GM23338 (cell line): ENCODE results near the gene CCDC150. TPM values are rescaled to one million over a fixed set of nuclear protein-coding genes. Genes with fewer than 3 reads are reported as not detected.

ENCODE experiments used
- ATAC-seq: fragments of 200-7000 bp; cut with Tn5 transposase; 3 replicates; pipeline ENCODE4 v1.9.1; 2020
- DNase-seq: peaks from one replicate; pipeline ENCODE4 v3.0.0-alpha.2; 2015; ENCODE audit warnings: low spot score
- H2AFZ ChIP-seq: fragments of 200-600 bp; sonication (generic); 2 replicates; pipeline ENCODE4 v1.8.0; 2016; ENCODE audit warnings: antibody characterized with exemption, mild to moderate bottlenecking, moderate library complexity
- H3F3A ChIP-seq: fragments of 200-600 bp; sonication (generic); replicated peaks from 2 replicates; pipeline ENCODE4 v1.8.0; 2017; ENCODE audit warnings: antibody characterized with exemption, mixed run types, low read depth
- H3K27ac ChIP-seq: fragments of 200-600 bp; sonication (generic); 2 replicates; pipeline ENCODE4 v1.6.1; 2016; ENCODE audit warnings: low read depth
- H3K27me3 ChIP-seq: fragments of 200-600 bp; sonication (generic); 2 replicates; pipeline ENCODE4 v1.8.0; 2016; ENCODE audit warnings: mild to moderate bottlenecking, mixed run types, moderate library complexity; ENCODE audit not compliant: insufficient read depth
- H3K36me3 ChIP-seq: fragments of 200-600 bp; sonication (generic); 2 replicates; pipeline ENCODE4 v1.8.0; 2016; ENCODE audit warnings: mild to moderate bottlenecking; ENCODE audit not compliant: insufficient read depth
- H3K4me1 ChIP-seq: fragments of 200-600 bp; sonication (generic); 2 replicates; pipeline ENCODE4 v1.8.0; 2016; ENCODE audit warnings: mild to moderate bottlenecking, moderate library complexity; ENCODE audit not compliant: insufficient read depth
- H3K4me2 ChIP-seq: fragments of 200-600 bp; sonication (generic); 2 replicates; pipeline ENCODE4 v1.7.1; 2017; ENCODE audit warnings: mixed run types
- H3K4me3 ChIP-seq: fragments of 200-600 bp; sonication (generic); 2 replicates; pipeline ENCODE4 v1.6.1; 2016; ENCODE audit warnings: mixed run types
- H3K79me2 ChIP-seq: fragments of 200-600 bp; sonication (generic); replicated peaks from 2 replicates; pipeline ENCODE4 v1.8.0; 2017; ENCODE audit warnings: mild to moderate bottlenecking; ENCODE audit not compliant: insufficient read depth
- H3K9me2 ChIP-seq: fragments of 200-600 bp; sonication (generic); 2 replicates; pipeline ENCODE4 v1.8.0; 2017; ENCODE audit not compliant: insufficient read depth
- H4K20me1 ChIP-seq: fragments of 200-600 bp; sonication (generic); replicated peaks from 2 replicates; pipeline ENCODE4 v1.8.0; 2017; ENCODE audit warnings: mild to moderate bottlenecking; ENCODE audit not compliant: insufficient read depth
- H3K27ac Mint-ChIP-seq: 2 replicates; pipeline ENCODE4 v1.8.0; 2020; ENCODE audit warnings: inconsistent platforms, mild to moderate bottlenecking, moderate library complexity, mixed read lengths
- H3K27me3 Mint-ChIP-seq: 3 replicates; pipeline ENCODE4 v1.8.0; 2022; ENCODE audit warnings: low read depth, mild to moderate bottlenecking, moderate library complexity, mixed read lengths, inconsistent platforms; ENCODE audit not compliant: insufficient read depth, poor library complexity
- H3K36me3 Mint-ChIP-seq: 3 replicates; pipeline ENCODE4 v1.8.0; 2021; ENCODE audit warnings: low read depth, mild to moderate bottlenecking, inconsistent platforms, moderate library complexity, mixed read lengths
- H3K4me1 Mint-ChIP-seq: 3 replicates; pipeline ENCODE4 v1.8.0; 2020; ENCODE audit warnings: mild to moderate bottlenecking, inconsistent platforms, mixed read lengths
- H3K4me3 Mint-ChIP-seq: 3 replicates; pipeline ENCODE4 v1.8.0; 2021; ENCODE audit warnings: moderate library complexity, mild to moderate bottlenecking, inconsistent platforms, mixed read lengths
- H3K9me3 Mint-ChIP-seq: 3 replicates; pipeline ENCODE4 v1.8.0; 2020; ENCODE audit warnings: moderate library complexity, mild to moderate bottlenecking, inconsistent platforms, mixed read lengths
- CREB1 ChIP-seq: fragments of 250-450 bp; sonication (Bioruptor Pico); IDR thresholded peaks from 2 replicates; pipeline ENCODE4 v1.5.0; 2020; ENCODE audit warnings: low read depth, mild to moderate bottlenecking, moderate library complexity
- EZH2 ChIP-seq: fragments of 200-600 bp; sonication (generic); IDR thresholded peaks from one replicate; pipeline ENCODE4 v1.8.0; 2017; ENCODE audit warnings: antibody characterized with exemption, mild to moderate bottlenecking, low read depth; ENCODE audit not compliant: unreplicated experiment
- EZH2phosphoT487 ChIP-seq: fragments of 200-600 bp; sonication (generic); IDR thresholded peaks from one replicate; pipeline ENCODE4 v1.8.1; 2018; ENCODE audit warnings: antibody characterized with exemption; ENCODE audit not compliant: unreplicated experiment
- NANOG ChIP-seq: IDR thresholded peaks from 2 replicates; pipeline ENCODE4 v1.6.1; 2016; ENCODE audit warnings: antibody characterized with exemption, borderline replicate concordance
- POLR2AphosphoS5 ChIP-seq: IDR thresholded peaks from 2 replicates; pipeline ENCODE4 v1.6.1; 2016; ENCODE audit warnings: antibody characterized with exemption, low read depth
- STAT1 ChIP-seq: IDR thresholded peaks from one replicate; pipeline ENCODE4 v1.6.1; 2016; ENCODE audit warnings: antibody characterized with exemption; ENCODE audit not compliant: unreplicated experiment
- ZNF114 ChIP-seq: fragments of 250-450 bp; sonication (Bioruptor Pico); IDR thresholded peaks from 2 replicates; pipeline ENCODE4 v1.5.0; 2020; ENCODE audit warnings: mild to moderate bottlenecking, moderate library complexity
- polyA plus RNA-seq: library from polyadenylated mRNA; unstranded; fragments of >200 nt; fragmentation: Nextera tagmentation; extraction: Ambion mirVana; gene quantifications from 2 replicates; pipeline ENCODE4 v1.2.1, GENCODE V29; 2016
- total RNA-seq: library from RNA; depleted of rRNA; stranded (reverse); fragments of >200 nt; shearing (Covaris generic); gene quantifications from 2 replicates; pipeline ENCODE4 v1.2.3, GENCODE V29; 2014
- TF ChIP-seq, protein P1 (sequence below), 2 experiments: fragments of 200-600 bp in 1 of 2; sonication (generic) in 1 of 2; conservative IDR thresholded peaks; 2 replicates each; pipeline versions ENCODE4 v1.5.1 to v1.6.1; 2016 to 2017; ENCODE audit warnings: antibody characterized with exemption in 2 of 2, low read depth in 2 of 2, mild to moderate bottlenecking in 2 of 2, moderate library complexity in 1 of 2
- TF ChIP-seq, protein P2 (sequence below): IDR thresholded peaks from 2 replicates; pipeline ENCODE4 v1.6.1; 2016; ENCODE audit warnings: antibody characterized with exemption
- TF ChIP-seq, protein P3 (sequence below): IDR thresholded peaks from one replicate; pipeline ENCODE4 v1.6.1; 2018; ENCODE audit warnings: antibody characterized with exemption; ENCODE audit not compliant: unreplicated experiment

CCDC150 gene
- total and polyA plus RNA-seq, 2 experiments from 2014 or later: 56.3 to 68.3 TPM

DNA sequence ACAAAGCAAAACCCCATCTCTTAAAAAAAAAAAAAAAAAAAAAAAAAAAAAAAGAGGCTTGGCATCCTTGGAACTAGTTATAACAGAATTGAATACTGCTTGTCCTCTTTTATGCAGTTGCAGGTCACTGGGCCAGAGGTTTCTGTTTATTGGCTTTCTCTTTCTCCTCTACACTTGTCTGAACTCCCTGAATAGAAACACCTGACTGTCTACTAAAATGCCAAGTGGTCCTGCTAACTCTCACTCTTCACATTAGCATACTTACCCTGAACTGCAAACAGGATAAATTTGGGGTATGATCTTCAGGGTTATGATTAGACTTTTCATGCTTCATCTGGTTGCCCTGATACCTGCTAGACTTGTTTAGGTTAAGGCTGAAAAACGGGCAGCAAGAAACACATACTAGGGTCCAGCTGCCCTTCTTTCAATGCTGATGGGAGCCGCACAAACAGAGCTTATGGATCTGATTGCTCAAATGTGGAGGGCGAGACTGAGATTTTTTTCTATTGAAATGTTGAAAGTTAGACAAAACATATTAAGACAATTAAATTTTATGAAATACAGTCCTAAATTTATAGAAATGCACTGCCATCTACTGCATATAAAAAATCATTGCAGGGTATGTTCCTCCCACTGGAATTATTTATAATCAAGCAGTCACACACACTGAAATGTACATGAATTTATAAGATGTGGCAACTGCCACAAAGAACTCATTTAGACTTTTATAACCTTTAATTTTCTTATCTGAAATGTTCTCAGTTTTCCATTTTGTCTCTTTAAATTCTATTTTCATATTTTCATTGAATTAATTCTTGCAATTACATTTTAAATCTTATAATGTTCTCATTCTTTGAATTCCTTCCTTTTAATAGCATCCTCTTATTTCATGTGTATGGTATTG lies 119.2 kb downstream of the CCDC150 start:
- no peak overlapping the region for H3K4me3 Mint-ChIP-seq
- H3K4me1 Mint-ChIP-seq: no peaks in the 10 kb centered on the region
- H3F3A ChIP-seq: no peaks in the 10 kb centered on the region
- H3K9me2 ChIP-seq: no peaks in the 10 kb centered on the region
- peaks cover 2% of the 10 kb centered on the region for H3K27me3 Mint-ChIP-seq
- no peaks in the 10 kb centered on the region for H3K4me1 ChIP-seq
- no peak overlapping the region for H3K27ac Mint-ChIP-seq
- ATAC-seq (no peak), DNase-seq (no peak)
- no peaks in the 10 kb centered on the region for H3K27me3 ChIP-seq
- no peak overlapping the region for H3K4me2 ChIP-seq
- H3K36me3 Mint-ChIP-seq: peaks cover 58% of the 10 kb centered on the region
- no peak overlapping the region for H3K4me3 ChIP-seq
- no peak overlapping the region for H2AFZ ChIP-seq
- H3K9me3 Mint-ChIP-seq: peaks cover 42% of the 10 kb centered on the region
- H4K20me1 ChIP-seq: no peaks in the 10 kb centered on the region
- TF ChIP-seq, protein P1, sequence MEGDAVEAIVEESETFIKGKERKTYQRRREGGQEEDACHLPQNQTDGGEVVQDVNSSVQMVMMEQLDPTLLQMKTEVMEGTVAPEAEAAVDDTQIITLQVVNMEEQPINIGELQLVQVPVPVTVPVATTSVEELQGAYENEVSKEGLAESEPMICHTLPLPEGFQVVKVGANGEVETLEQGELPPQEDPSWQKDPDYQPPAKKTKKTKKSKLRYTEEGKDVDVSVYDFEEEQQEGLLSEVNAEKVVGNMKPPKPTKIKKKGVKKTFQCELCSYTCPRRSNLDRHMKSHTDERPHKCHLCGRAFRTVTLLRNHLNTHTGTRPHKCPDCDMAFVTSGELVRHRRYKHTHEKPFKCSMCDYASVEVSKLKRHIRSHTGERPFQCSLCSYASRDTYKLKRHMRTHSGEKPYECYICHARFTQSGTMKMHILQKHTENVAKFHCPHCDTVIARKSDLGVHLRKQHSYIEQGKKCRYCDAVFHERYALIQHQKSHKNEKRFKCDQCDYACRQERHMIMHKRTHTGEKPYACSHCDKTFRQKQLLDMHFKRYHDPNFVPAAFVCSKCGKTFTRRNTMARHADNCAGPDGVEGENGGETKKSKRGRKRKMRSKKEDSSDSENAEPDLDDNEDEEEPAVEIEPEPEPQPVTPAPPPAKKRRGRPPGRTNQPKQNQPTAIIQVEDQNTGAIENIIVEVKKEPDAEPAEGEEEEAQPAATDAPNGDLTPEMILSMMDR (conservative IDR thresholded peaks at IDR 0.05; ENCODE audit: low read depth in 2 of 2): no peak
- TF ChIP-seq ZNF114 (CRISPR knock-in tag) (no peak), CREB1 (CRISPR knock-in tag) (no peak)
- TF ChIP-seq, protein P2, sequence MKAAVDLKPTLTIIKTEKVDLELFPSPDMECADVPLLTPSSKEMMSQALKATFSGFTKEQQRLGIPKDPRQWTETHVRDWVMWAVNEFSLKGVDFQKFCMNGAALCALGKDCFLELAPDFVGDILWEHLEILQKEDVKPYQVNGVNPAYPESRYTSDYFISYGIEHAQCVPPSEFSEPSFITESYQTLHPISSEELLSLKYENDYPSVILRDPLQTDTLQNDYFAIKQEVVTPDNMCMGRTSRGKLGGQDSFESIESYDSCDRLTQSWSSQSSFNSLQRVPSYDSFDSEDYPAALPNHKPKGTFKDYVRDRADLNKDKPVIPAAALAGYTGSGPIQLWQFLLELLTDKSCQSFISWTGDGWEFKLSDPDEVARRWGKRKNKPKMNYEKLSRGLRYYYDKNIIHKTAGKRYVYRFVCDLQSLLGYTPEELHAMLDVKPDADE: no peak
- H3K36me3 ChIP-seq: peaks cover 11% of the 10 kb centered on the region
- H3K27ac ChIP-seq: no peak overlapping the region
- no peaks in the 10 kb centered on the region for H3K79me2 ChIP-seq

DNA sequence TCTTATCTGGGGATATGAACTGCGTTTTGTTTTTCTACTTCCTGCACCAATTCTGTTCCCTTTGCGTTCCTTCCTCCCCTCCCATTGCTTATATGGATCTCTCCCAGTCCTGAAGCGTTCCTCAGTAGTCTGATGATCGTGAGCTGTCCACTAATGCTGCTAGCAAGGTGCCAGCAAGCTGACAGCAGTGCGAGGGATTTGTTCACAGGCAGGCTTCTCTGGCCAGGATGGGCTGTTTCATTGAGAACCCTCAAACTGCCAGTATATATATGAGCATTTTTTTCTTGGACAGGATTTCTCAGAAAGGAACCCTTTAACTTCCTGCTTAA lies 119.8 kb downstream of the CCDC150 start:
- ATAC-seq (no peak), DNase-seq (no peak)
- Histone ChIP-seq H3K4me3 (no peak overlapping the region), H3K9me2 (no peaks in the 10 kb centered on the region), H3K27me3 (no peaks in the 10 kb centered on the region), H3K36me3 (peaks cover 17% of the 10 kb centered on the region), H3F3A (no peaks in the 10 kb centered on the region), H3K4me1 (no peaks in the 10 kb centered on the region), H3K27ac (no peak overlapping the region), H3K4me2 (no peak overlapping the region), H3K79me2 (no peaks in the 10 kb centered on the region), H4K20me1 (no peaks in the 10 kb centered on the region), H2AFZ (no peak overlapping the region)
- no peak overlapping the region for H3K4me3 Mint-ChIP-seq
- H3K4me1 Mint-ChIP-seq: no peaks in the 10 kb centered on the region
- H3K36me3 Mint-ChIP-seq: peaks cover 57% of the 10 kb centered on the region
- no peak overlapping the region for H3K27ac Mint-ChIP-seq
- no peak for TF ChIP-seq EZH2
- no peak for TF ChIP-seq CREB1 (CRISPR knock-in tag)
- no peak for TF ChIP-seq NANOG
- TF ChIP-seq EZH2phosphoT487: no peak
- TF ChIP-seq, protein P3, sequence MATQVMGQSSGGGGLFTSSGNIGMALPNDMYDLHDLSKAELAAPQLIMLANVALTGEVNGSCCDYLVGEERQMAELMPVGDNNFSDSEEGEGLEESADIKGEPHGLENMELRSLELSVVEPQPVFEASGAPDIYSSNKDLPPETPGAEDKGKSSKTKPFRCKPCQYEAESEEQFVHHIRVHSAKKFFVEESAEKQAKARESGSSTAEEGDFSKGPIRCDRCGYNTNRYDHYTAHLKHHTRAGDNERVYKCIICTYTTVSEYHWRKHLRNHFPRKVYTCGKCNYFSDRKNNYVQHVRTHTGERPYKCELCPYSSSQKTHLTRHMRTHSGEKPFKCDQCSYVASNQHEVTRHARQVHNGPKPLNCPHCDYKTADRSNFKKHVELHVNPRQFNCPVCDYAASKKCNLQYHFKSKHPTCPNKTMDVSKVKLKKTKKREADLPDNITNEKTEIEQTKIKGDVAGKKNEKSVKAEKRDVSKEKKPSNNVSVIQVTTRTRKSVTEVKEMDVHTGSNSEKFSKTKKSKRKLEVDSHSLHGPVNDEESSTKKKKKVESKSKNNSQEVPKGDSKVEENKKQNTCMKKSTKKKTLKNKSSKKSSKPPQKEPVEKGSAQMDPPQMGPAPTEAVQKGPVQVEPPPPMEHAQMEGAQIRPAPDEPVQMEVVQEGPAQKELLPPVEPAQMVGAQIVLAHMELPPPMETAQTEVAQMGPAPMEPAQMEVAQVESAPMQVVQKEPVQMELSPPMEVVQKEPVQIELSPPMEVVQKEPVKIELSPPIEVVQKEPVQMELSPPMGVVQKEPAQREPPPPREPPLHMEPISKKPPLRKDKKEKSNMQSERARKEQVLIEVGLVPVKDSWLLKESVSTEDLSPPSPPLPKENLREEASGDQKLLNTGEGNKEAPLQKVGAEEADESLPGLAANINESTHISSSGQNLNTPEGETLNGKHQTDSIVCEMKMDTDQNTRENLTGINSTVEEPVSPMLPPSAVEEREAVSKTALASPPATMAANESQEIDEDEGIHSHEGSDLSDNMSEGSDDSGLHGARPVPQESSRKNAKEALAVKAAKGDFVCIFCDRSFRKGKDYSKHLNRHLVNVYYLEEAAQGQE: no peak
- TF ChIP-seq, protein P1 (conservative IDR thresholded peaks at IDR 0.05; ENCODE audit: low read depth in 2 of 2): no peak
- TF ChIP-seq POLR2AphosphoS5: no peak
- TF ChIP-seq STAT1: no peak
- peaks cover 2% of the 10 kb centered on the region for H3K27me3 Mint-ChIP-seq
- peaks cover 37% of the 10 kb centered on the region for H3K9me3 Mint-ChIP-seq
